ENCODE data around the gene KCNE2. TPM values are rescaled to one million over a fixed set of nuclear protein-coding genes. Genes with fewer than 3 reads are reported as not detected.
"Not testable (repeated sequence)": the region's sequence is repeated elsewhere in the genome, so short reads cannot be mapped to it uniquely, and the experiment has no call there.

KCNE2 gene
- total and polyA plus RNA-seq, 2 donors (not counting 1 experiment from before 2014, with no cell fraction given): not detected

DNA sequence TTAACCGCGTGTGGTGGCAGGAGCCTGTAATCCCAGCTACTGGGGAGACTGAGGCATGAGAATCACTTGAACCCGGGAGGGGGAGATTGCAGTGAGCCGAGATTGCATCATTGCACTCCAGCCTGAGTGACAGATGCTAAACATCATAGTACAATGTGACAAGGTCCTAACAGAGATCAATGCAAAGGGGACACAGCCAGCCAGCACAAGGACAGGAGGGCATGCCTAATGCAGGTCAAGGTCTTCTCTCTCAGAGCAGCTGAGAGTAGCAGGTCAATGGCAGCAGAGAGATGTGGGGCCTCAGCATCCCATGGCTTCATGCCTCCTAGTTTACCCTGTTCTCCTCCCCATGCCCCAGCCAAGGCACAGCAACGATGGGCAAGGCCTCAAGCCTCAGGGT is 8.5 kb downstream of the KCNE2 start:
- no peaks in the 10 kb centered on the region for H3K4me1 Mint-ChIP-seq
- intact Hi-C loops (cut with micrococcal nuclease): no loop called here
- H3K4me2 ChIP-seq (replicated peaks; ENCODE audit: low read depth, low read length, poor library complexity, severe bottlenecking): no peak overlapping the region
- no peaks in the 10 kb centered on the region for H3K36me3 ChIP-seq (replicated peaks in 1 of 2; ENCODE audit: control extremely low read depth in 1 of 2, control insufficient read depth in 1 of 2, extremely low read depth in 1 of 2, insufficient read depth in 2 of 2, low read length in 1 of 2)
- no peak for ATAC-seq (ENCODE audit: low read depth)
- POLR2A ChIA-PET: no interaction called here
- H3K79me2 ChIP-seq (ENCODE audit: control insufficient read depth, insufficient read depth, low read length): no peaks in the 10 kb centered on the region
- H3K27me3 ChIP-seq (replicated peaks in 1 of 4; ENCODE audit: control extremely low read depth in 1 of 4, control insufficient read depth in 3 of 4, insufficient read depth in 4 of 4, low read length in 3 of 4): peaks cover 0 to 3% (median 0%) of the 10 kb centered on the region in 4 experiments
- H3K4me3 Mint-ChIP-seq: no peak overlapping the region
- no peak overlapping the region for H3K27ac Mint-ChIP-seq
- no peak overlapping the region for H3K27ac ChIP-seq (ENCODE audit: low read length in 2 of 2)
- no peaks in the 10 kb centered on the region for H3K4me1 ChIP-seq (ENCODE audit: control insufficient read depth in 2 of 2, insufficient read depth in 2 of 2, low read length in 2 of 2)
- no peak overlapping the region for H3K9ac ChIP-seq (ENCODE audit: low read length)
- H4K20me1 ChIP-seq (ENCODE audit: control insufficient read depth, insufficient read depth, low read length, poor library complexity, severe bottlenecking): no peaks in the 10 kb centered on the region
- DNase-seq: no peak
- no peaks in the 10 kb centered on the region for H3K9me3 ChIP-seq (ENCODE audit: control extremely low read depth in 1 of 3, control insufficient read depth in 2 of 3, insufficient read depth in 1 of 3, low read length in 2 of 3)
- TF ChIP-seq, protein P1, sequence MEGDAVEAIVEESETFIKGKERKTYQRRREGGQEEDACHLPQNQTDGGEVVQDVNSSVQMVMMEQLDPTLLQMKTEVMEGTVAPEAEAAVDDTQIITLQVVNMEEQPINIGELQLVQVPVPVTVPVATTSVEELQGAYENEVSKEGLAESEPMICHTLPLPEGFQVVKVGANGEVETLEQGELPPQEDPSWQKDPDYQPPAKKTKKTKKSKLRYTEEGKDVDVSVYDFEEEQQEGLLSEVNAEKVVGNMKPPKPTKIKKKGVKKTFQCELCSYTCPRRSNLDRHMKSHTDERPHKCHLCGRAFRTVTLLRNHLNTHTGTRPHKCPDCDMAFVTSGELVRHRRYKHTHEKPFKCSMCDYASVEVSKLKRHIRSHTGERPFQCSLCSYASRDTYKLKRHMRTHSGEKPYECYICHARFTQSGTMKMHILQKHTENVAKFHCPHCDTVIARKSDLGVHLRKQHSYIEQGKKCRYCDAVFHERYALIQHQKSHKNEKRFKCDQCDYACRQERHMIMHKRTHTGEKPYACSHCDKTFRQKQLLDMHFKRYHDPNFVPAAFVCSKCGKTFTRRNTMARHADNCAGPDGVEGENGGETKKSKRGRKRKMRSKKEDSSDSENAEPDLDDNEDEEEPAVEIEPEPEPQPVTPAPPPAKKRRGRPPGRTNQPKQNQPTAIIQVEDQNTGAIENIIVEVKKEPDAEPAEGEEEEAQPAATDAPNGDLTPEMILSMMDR (IDR thresholded peaks at IDR 0.05): no peak
- TF ChIP-seq EZH2 (IDR thresholded peaks at IDR 0.05; ENCODE audit: borderline replicate concordance, insufficient read depth, low read depth, low read length, poor library complexity, severe bottlenecking): no peak
- CTCF ChIA-PET: no interaction called here
- no peak overlapping the region for H2AFZ ChIP-seq (ENCODE audit: insufficient read depth, low read depth, low read length, poor library complexity, severe bottlenecking)
- no peak overlapping the region for H3K4me3 ChIP-seq (ENCODE audit: control extremely low read depth in 1 of 5, extremely low read depth in 1 of 5, insufficient read depth in 1 of 5, low read depth in 2 of 5, low read length in 4 of 5)
- WGBS (ENCODE audit: insufficient coverage): 98% methylated on average over 4 of the region's 5 CpGs
- H3K9me3 Mint-ChIP-seq (ENCODE audit: insufficient read depth): no peaks in the 10 kb centered on the region
- peaks cover 20% of the 10 kb centered on the region for H3K27me3 Mint-ChIP-seq

DNA sequence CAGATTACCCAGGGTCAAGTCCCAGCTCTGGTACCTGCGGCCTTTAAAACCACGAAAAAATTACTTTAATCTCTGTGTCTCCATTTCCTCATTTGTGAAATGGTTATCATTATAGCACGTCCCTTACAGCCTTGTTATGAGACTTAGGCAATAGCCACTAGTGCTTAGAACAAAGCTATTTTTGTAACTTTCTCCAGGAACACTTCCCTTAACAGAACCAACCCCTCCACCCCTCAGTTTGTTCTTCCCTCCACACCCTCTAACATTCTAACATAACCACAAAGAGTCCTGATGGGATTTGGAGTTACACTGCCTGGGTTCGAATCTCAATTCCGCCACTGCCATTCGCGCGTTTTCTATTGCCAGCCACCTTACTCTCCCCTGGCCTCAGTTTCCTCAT is 10.7 kb downstream of the KCNE2 start:
- no CpG with 5 or more reads among the region's 8 CpGs for WGBS (ENCODE audit: insufficient coverage)
- peaks cover 12% of the 10 kb centered on the region for H3K27me3 Mint-ChIP-seq
- H3K4me3 Mint-ChIP-seq; H4K20me1 ChIP-seq (ENCODE audit: control insufficient read depth, insufficient read depth, low read length, poor library complexity, severe bottlenecking); H3K9me3 Mint-ChIP-seq (ENCODE audit: insufficient read depth); H3K4me1 Mint-ChIP-seq; H3K4me2 ChIP-seq (replicated peaks; ENCODE audit: low read depth, low read length, poor library complexity, severe bottlenecking); H3K27me3 ChIP-seq (replicated peaks in 1 of 4; ENCODE audit: control extremely low read depth in 1 of 4, control insufficient read depth in 3 of 4, insufficient read depth in 4 of 4, low read length in 3 of 4); POLR2A ChIA-PET; H3K9me3 ChIP-seq (ENCODE audit: control extremely low read depth in 1 of 3, control insufficient read depth in 2 of 3, insufficient read depth in 1 of 3, low read length in 2 of 3); H3K9ac ChIP-seq (ENCODE audit: low read length); H3K79me2 ChIP-seq (ENCODE audit: control insufficient read depth, insufficient read depth, low read length); H3K4me1 ChIP-seq (ENCODE audit: control insufficient read depth in 2 of 2, insufficient read depth in 2 of 2, low read length in 2 of 2); H3K4me3 ChIP-seq (ENCODE audit: control extremely low read depth in 1 of 5, extremely low read depth in 1 of 5, insufficient read depth in 1 of 5, low read depth in 2 of 5, low read length in 4 of 5); H2AFZ ChIP-seq (ENCODE audit: insufficient read depth, low read depth, low read length, poor library complexity, severe bottlenecking); H3K27ac Mint-ChIP-seq; ATAC-seq (ENCODE audit: low read depth); H3K27ac ChIP-seq (ENCODE audit: low read length in 2 of 2); intact Hi-C loops (cut with micrococcal nuclease); H3K36me3 ChIP-seq (replicated peaks in 1 of 2; ENCODE audit: control extremely low read depth in 1 of 2, control insufficient read depth in 1 of 2, extremely low read depth in 1 of 2, insufficient read depth in 2 of 2, low read length in 1 of 2); DNase-seq: not testable (repeated sequence)
- CTCF ChIA-PET: interaction anchor here (0.7 kb wide), 1 partner anchor 1684 kb away, joined by 4 read pairs; no protein-coding TSS in a partner anchor

- H3K9me3 Mint-ChIP-seq (ENCODE audit: insufficient read depth); H3K27ac ChIP-seq (ENCODE audit: low read length in 2 of 2); POLR2A ChIA-PET; H3K9me3 ChIP-seq (ENCODE audit: control extremely low read depth in 1 of 3, control insufficient read depth in 2 of 3, insufficient read depth in 1 of 3, low read length in 2 of 3); DNase-seq; H3K79me2 ChIP-seq (ENCODE audit: control insufficient read depth, insufficient read depth, low read length); CTCF ChIA-PET; H4K20me1 ChIP-seq (ENCODE audit: control insufficient read depth, insufficient read depth, low read length, poor library complexity, severe bottlenecking); intact Hi-C loops (cut with micrococcal nuclease); H3K4me3 Mint-ChIP-seq; H3K4me3 ChIP-seq (ENCODE audit: control extremely low read depth in 1 of 5, extremely low read depth in 1 of 5, insufficient read depth in 1 of 5, low read depth in 2 of 5, low read length in 4 of 5); H2AFZ ChIP-seq (ENCODE audit: insufficient read depth, low read depth, low read length, poor library complexity, severe bottlenecking); H3K4me1 ChIP-seq (ENCODE audit: control insufficient read depth in 2 of 2, insufficient read depth in 2 of 2, low read length in 2 of 2); H3K36me3 ChIP-seq (replicated peaks in 1 of 2; ENCODE audit: control extremely low read depth in 1 of 2, control insufficient read depth in 1 of 2, extremely low read depth in 1 of 2, insufficient read depth in 2 of 2, low read length in 1 of 2); H3K9ac ChIP-seq (ENCODE audit: low read length); H3K4me2 ChIP-seq (replicated peaks; ENCODE audit: low read depth, low read length, poor library complexity, severe bottlenecking); H3K27ac Mint-ChIP-seq; H3K4me1 Mint-ChIP-seq; H3K27me3 ChIP-seq (replicated peaks in 1 of 4; ENCODE audit: control extremely low read depth in 1 of 4, control insufficient read depth in 3 of 4, insufficient read depth in 4 of 4, low read length in 3 of 4); H3K27me3 Mint-ChIP-seq: not testable (repeated sequence)
- no CpG with 5 or more reads among the region's 49 CpGs for WGBS (ENCODE audit: insufficient coverage)
- ATAC-seq (ENCODE audit: low read depth): peak; percentile 97
Observed at GRCh38 chr21:34374940-34375618, 11.3 kb downstream of the KCNE2 start, which contains the start of gene SMIM11. SMIM11 (plus strand) TSS chr21:34375507; CDS start chr21:34379505, 3,998 bp downstream.

Data from B cell (primary cell).